KMS-11 (cell line): ENCODE results near the gene TTYH2.

ENCODE experiments used
- H2AFZ ChIP-seq: fragments of 200-600 bp; sonication (generic); 2 replicates; pipeline ENCODE4 v1.6.1; 2016; ENCODE audit warnings: antibody characterized with exemption, mixed run types, low read depth
- H3K27ac ChIP-seq: fragments of 200-600 bp; sonication (generic); 2 replicates; pipeline ENCODE4 v1.6.1; 2016; ENCODE audit warnings: mild to moderate bottlenecking, mixed run types
- H3K27me3 ChIP-seq: fragments of 200-600 bp; sonication (generic); 2 replicates; pipeline ENCODE4 v1.6.1; 2017; ENCODE audit warnings: mild to moderate bottlenecking, low read depth, mixed run types, moderate library complexity; ENCODE audit not compliant: insufficient read depth
- H3K36me3 ChIP-seq: fragments of 200-600 bp; sonication (generic); 2 replicates; pipeline ENCODE4 v1.6.1; 2017; ENCODE audit warnings: mild to moderate bottlenecking, mixed run types; ENCODE audit not compliant: insufficient read depth
- H3K4me1 ChIP-seq: fragments of 200-600 bp; sonication (generic); 2 replicates; pipeline ENCODE4 v1.6.1; 2016; ENCODE audit warnings: mild to moderate bottlenecking, low read depth, mixed run types; ENCODE audit not compliant: poor library complexity, severe bottlenecking
- H3K4me2 ChIP-seq: fragments of 200-600 bp; sonication (generic); 2 replicates; pipeline ENCODE4 v1.7.0; 2016; ENCODE audit warnings: mild to moderate bottlenecking, mixed run types
- H3K4me3 ChIP-seq: fragments of 200-600 bp; sonication (generic); IDR thresholded peaks from 2 replicates; pipeline ENCODE4 v1.6.1; 2017; ENCODE audit warnings: low read depth, low read length, mixed read lengths; ENCODE audit not compliant: insufficient read depth
- H3K79me2 ChIP-seq: fragments of 200-600 bp; sonication (generic); 2 replicates; pipeline ENCODE4 v1.6.1; 2016; ENCODE audit warnings: low read depth, mixed run types; ENCODE audit not compliant: insufficient read depth
- H3K9ac ChIP-seq: fragments of 200-600 bp; sonication (generic); 2 replicates; pipeline ENCODE4 v1.6.1; 2016; ENCODE audit warnings: mild to moderate bottlenecking, mixed run types
- H4K20me1 ChIP-seq: fragments of 200-600 bp; sonication (generic); 2 replicates; pipeline ENCODE4 v1.6.1; 2016; ENCODE audit warnings: mild to moderate bottlenecking, mixed run types; ENCODE audit not compliant: insufficient read depth
- CTCF ChIP-seq: fragments of 200-600 bp; sonication (generic); conservative IDR thresholded peaks from 2 replicates; pipeline ENCODE4 v1.6.1; 2017; ENCODE audit warnings: low read depth, mild to moderate bottlenecking, antibody characterized with exemption, low read length, moderate library complexity, mixed read lengths

Gene TTYH2

DNA sequence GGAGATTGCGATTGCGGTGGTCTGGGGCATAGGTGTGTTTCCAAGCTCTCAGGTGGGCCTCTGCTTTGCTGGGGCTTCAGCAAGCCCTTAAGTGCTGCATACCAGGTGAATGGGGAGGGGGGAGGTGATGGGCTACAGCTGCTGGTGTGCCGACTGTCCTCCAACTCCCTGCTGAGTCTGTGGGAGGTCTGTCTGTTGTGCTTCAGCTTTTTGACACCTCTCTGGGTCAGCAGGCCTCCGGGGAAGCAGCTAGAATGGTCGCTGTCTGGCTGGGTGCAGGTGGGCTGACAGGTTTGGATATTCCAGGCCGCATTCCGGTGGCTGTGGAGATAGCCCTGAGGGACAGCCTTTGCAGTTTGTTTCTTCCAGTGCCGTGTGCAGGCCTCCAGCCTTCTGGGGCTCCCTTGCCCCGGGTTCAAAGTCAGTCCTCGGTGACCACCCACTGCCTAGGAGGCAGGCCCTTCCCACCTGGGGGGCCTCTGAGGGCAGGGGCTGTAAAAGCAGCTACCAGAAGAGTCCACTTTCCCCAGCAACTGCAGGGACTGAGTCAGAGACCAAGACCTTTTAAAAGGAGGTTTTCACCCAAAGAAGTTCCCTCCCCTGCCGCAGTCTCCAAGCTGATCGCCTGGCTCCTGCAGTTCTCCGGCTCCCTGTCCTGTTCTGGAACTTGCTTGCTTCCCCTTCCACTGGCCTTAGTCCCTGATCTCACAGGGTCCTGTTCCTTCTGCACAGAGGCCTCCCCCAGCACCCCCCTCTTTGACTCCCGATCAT, 2.0 kb upstream of the TTYH2 start:
- Histone ChIP-seq H3K36me3 (peaks cover 22% of the 10 kb centered on the region; the same call in 1 of the 2 replicates), H3K4me2 (peak overlapping the region; percentile 90)

GRCh38 chr17:74211912-74212208, 1.5 kb upstream of the TTYH2 start:
- H3K4me1 ChIP-seq = peaks cover 35% of the 10 kb centered on the region
- H3K4me2 ChIP-seq = peak overlapping the region; percentile 90

More for the DNA sequence above, 2.0 kb upstream of the TTYH2 start:
- peaks cover 22% of the 10 kb centered on the region; the same call in 1 of the 2 replicates for H3K79me2 ChIP-seq
- no peak overlapping the region for H3K4me3 ChIP-seq
- H3K27me3 ChIP-seq = no peaks in the 10 kb centered on the region
- no peak overlapping the region for H2AFZ ChIP-seq
- H3K4me1 ChIP-seq = peaks cover 38% of the 10 kb centered on the region
- no peak overlapping the region; the same call in 1 of the 2 replicates for H3K27ac ChIP-seq
- H3K9ac ChIP-seq = no peak overlapping the region
- no peak for TF ChIP-seq CTCF
- peaks cover 18% of the 10 kb centered on the region for H4K20me1 ChIP-seq

GRCh38 chr17:74212209-74212912, 1.0 kb upstream of the TTYH2 start:
- H3K79me2 ChIP-seq = peaks cover 13% of the 10 kb centered on the region; the same call in 1 of the 2 replicates
- H3K9ac ChIP-seq = peak overlapping the region; percentile 35; the same call in 1 of the 2 replicates
- H3K4me1 ChIP-seq = peaks cover 30% of the 10 kb centered on the region
- no peak overlapping the region for H3K4me3 ChIP-seq
- H3K27me3 ChIP-seq = no peaks in the 10 kb centered on the region
- peak overlapping the region; percentile 90 for H3K4me2 ChIP-seq
- peaks cover 19% of the 10 kb centered on the region; the same call in 1 of the 2 replicates for H3K36me3 ChIP-seq
- H2AFZ ChIP-seq = peak overlapping the region; percentile 85
- peaks cover 14% of the 10 kb centered on the region for H4K20me1 ChIP-seq
- no peak for TF ChIP-seq CTCF
- peak overlapping the region; percentile 50; the same call in 1 of the 2 replicates for H3K27ac ChIP-seq

More at GRCh38 chr17:74211912-74212208, 1.5 kb upstream of the TTYH2 start:
- Histone ChIP-seq H3K4me3 (no peak overlapping the region), H3K36me3 (peaks cover 22% of the 10 kb centered on the region; the same call in 1 of the 2 replicates), H3K79me2 (peaks cover 18% of the 10 kb centered on the region; the same call in 1 of the 2 replicates), H2AFZ (no peak overlapping the region), H4K20me1 (peaks cover 18% of the 10 kb centered on the region), H3K27ac (no peak overlapping the region), H3K9ac (no peak overlapping the region), H3K27me3 (no peaks in the 10 kb centered on the region)
- no peak for TF ChIP-seq CTCF

GRCh38 chr17:74213861-74214391, 555 bp downstream of the TTYH2 start:
- peak overlapping the region; percentile 85 for H2AFZ ChIP-seq

More at GRCh38 chr17:74213861-74214391, 555 bp downstream of the TTYH2 start:
- Histone ChIP-seq H3K79me2 (no peaks in the 10 kb centered on the region), H3K4me3 (no peak overlapping the region), H3K4me2 (peak overlapping the region; percentile 80), H3K27me3 (no peaks in the 10 kb centered on the region), H3K36me3 (peaks cover 8% of the 10 kb centered on the region; the same call in 1 of the 2 replicates), H4K20me1 (peaks cover 4% of the 10 kb centered on the region; the same call in 1 of the 2 replicates), H3K4me1 (peaks cover 25% of the 10 kb centered on the region), H3K9ac (peak overlapping the region; percentile 35; the same call in 1 of the 2 replicates), H3K27ac (no peak overlapping the region)
- TF ChIP-seq CTCF = no peak
